GM23338 (cell line): Measurements from ENCODE around the gene ADGRE3. TPM values are rescaled to one million over a fixed set of nuclear protein-coding genes. Genes with fewer than 3 reads are reported as not detected.
A peak's percentile ranks its signal among the peaks of the same experiment; 100 is the strongest.

Source experiments
- ATAC-seq: fragments of 200-7000 bp; cut with Tn5 transposase; 3 replicates; pipeline ENCODE4 v1.9.1; 2020
- DNase-seq: peaks from one replicate; pipeline ENCODE4 v3.0.0-alpha.2; 2015; ENCODE audit warnings: low spot score
- H2AFZ ChIP-seq: fragments of 200-600 bp; sonication (generic); 2 replicates; pipeline ENCODE4 v1.8.0; 2016; ENCODE audit warnings: antibody characterized with exemption, mild to moderate bottlenecking, moderate library complexity
- H3F3A ChIP-seq: fragments of 200-600 bp; sonication (generic); replicated peaks from 2 replicates; pipeline ENCODE4 v1.8.0; 2017; ENCODE audit warnings: antibody characterized with exemption, mixed run types, low read depth
- H3K27ac ChIP-seq: fragments of 200-600 bp; sonication (generic); 2 replicates; pipeline ENCODE4 v1.6.1; 2016; ENCODE audit warnings: low read depth
- H3K27me3 ChIP-seq: fragments of 200-600 bp; sonication (generic); 2 replicates; pipeline ENCODE4 v1.8.0; 2016; ENCODE audit warnings: mild to moderate bottlenecking, mixed run types, moderate library complexity; ENCODE audit not compliant: insufficient read depth
- H3K36me3 ChIP-seq: fragments of 200-600 bp; sonication (generic); 2 replicates; pipeline ENCODE4 v1.8.0; 2016; ENCODE audit warnings: mild to moderate bottlenecking; ENCODE audit not compliant: insufficient read depth
- H3K4me1 ChIP-seq: fragments of 200-600 bp; sonication (generic); 2 replicates; pipeline ENCODE4 v1.8.0; 2016; ENCODE audit warnings: mild to moderate bottlenecking, moderate library complexity; ENCODE audit not compliant: insufficient read depth
- H3K4me2 ChIP-seq: fragments of 200-600 bp; sonication (generic); 2 replicates; pipeline ENCODE4 v1.7.1; 2017; ENCODE audit warnings: mixed run types
- H3K4me3 ChIP-seq: fragments of 200-600 bp; sonication (generic); 2 replicates; pipeline ENCODE4 v1.6.1; 2016; ENCODE audit warnings: mixed run types
- H3K79me2 ChIP-seq: fragments of 200-600 bp; sonication (generic); replicated peaks from 2 replicates; pipeline ENCODE4 v1.8.0; 2017; ENCODE audit warnings: mild to moderate bottlenecking; ENCODE audit not compliant: insufficient read depth
- H3K9me2 ChIP-seq: fragments of 200-600 bp; sonication (generic); 2 replicates; pipeline ENCODE4 v1.8.0; 2017; ENCODE audit not compliant: insufficient read depth
- H4K20me1 ChIP-seq: fragments of 200-600 bp; sonication (generic); replicated peaks from 2 replicates; pipeline ENCODE4 v1.8.0; 2017; ENCODE audit warnings: mild to moderate bottlenecking; ENCODE audit not compliant: insufficient read depth
- H3K27ac Mint-ChIP-seq: 2 replicates; pipeline ENCODE4 v1.8.0; 2020; ENCODE audit warnings: inconsistent platforms, mild to moderate bottlenecking, moderate library complexity, mixed read lengths
- H3K27me3 Mint-ChIP-seq: 3 replicates; pipeline ENCODE4 v1.8.0; 2022; ENCODE audit warnings: low read depth, mild to moderate bottlenecking, moderate library complexity, mixed read lengths, inconsistent platforms; ENCODE audit not compliant: insufficient read depth, poor library complexity
- H3K36me3 Mint-ChIP-seq: 3 replicates; pipeline ENCODE4 v1.8.0; 2021; ENCODE audit warnings: low read depth, mild to moderate bottlenecking, inconsistent platforms, moderate library complexity, mixed read lengths
- H3K4me1 Mint-ChIP-seq: 3 replicates; pipeline ENCODE4 v1.8.0; 2020; ENCODE audit warnings: mild to moderate bottlenecking, inconsistent platforms, mixed read lengths
- H3K4me3 Mint-ChIP-seq: 3 replicates; pipeline ENCODE4 v1.8.0; 2021; ENCODE audit warnings: moderate library complexity, mild to moderate bottlenecking, inconsistent platforms, mixed read lengths
- H3K9me3 Mint-ChIP-seq: 3 replicates; pipeline ENCODE4 v1.8.0; 2020; ENCODE audit warnings: moderate library complexity, mild to moderate bottlenecking, inconsistent platforms, mixed read lengths
- CREB1 ChIP-seq: fragments of 250-450 bp; sonication (Bioruptor Pico); IDR thresholded peaks from 2 replicates; pipeline ENCODE4 v1.5.0; 2020; ENCODE audit warnings: low read depth, mild to moderate bottlenecking, moderate library complexity
- EZH2 ChIP-seq: fragments of 200-600 bp; sonication (generic); IDR thresholded peaks from one replicate; pipeline ENCODE4 v1.8.0; 2017; ENCODE audit warnings: antibody characterized with exemption, mild to moderate bottlenecking, low read depth; ENCODE audit not compliant: unreplicated experiment
- NANOG ChIP-seq: IDR thresholded peaks from 2 replicates; pipeline ENCODE4 v1.6.1; 2016; ENCODE audit warnings: antibody characterized with exemption, borderline replicate concordance
- POLR2AphosphoS5 ChIP-seq: IDR thresholded peaks from 2 replicates; pipeline ENCODE4 v1.6.1; 2016; ENCODE audit warnings: antibody characterized with exemption, low read depth
- ZNF114 ChIP-seq: fragments of 250-450 bp; sonication (Bioruptor Pico); IDR thresholded peaks from 2 replicates; pipeline ENCODE4 v1.5.0; 2020; ENCODE audit warnings: mild to moderate bottlenecking, moderate library complexity
- ZNF331 ChIP-seq: fragments of 250-450 bp; sonication (Bioruptor Pico); IDR thresholded peaks from 2 replicates; pipeline ENCODE4 v1.5.0; 2020; ENCODE audit warnings: low read depth, mild to moderate bottlenecking, moderate library complexity
- polyA plus RNA-seq: library from polyadenylated mRNA; unstranded; fragments of >200 nt; fragmentation: Nextera tagmentation; extraction: Ambion mirVana; gene quantifications from 2 replicates; pipeline ENCODE4 v1.2.1, GENCODE V29; 2016
- total RNA-seq: library from RNA; depleted of rRNA; stranded (reverse); fragments of >200 nt; shearing (Covaris generic); gene quantifications from 2 replicates; pipeline ENCODE4 v1.2.3, GENCODE V29; 2014
- TF ChIP-seq, protein P1 (sequence below), 2 experiments: fragments of 200-600 bp in 1 of 2; sonication (generic) in 1 of 2; conservative IDR thresholded peaks; 2 replicates each; pipeline versions ENCODE4 v1.5.1 to v1.6.1; 2016 to 2017; ENCODE audit warnings: antibody characterized with exemption in 2 of 2, low read depth in 2 of 2, mild to moderate bottlenecking in 2 of 2, moderate library complexity in 1 of 2

The ADGRE3 gene
- total and polyA plus RNA-seq, 2 experiments from 2014 or later: not detected

- ATAC-seq: no peak
- no peak for TF ChIP-seq ZNF114 (CRISPR knock-in tag)
- Histone ChIP-seq H3K79me2 (no peaks in the 10 kb centered on the region), H3K27me3 (no peaks in the 10 kb centered on the region), H3K36me3 (no peaks in the 10 kb centered on the region), H3K4me1 (no peaks in the 10 kb centered on the region), H3F3A (no peaks in the 10 kb centered on the region), H2AFZ (no peak overlapping the region), H3K4me3 (no peak overlapping the region), H3K27ac (no peak overlapping the region), H3K9me2 (no peaks in the 10 kb centered on the region), H4K20me1 (no peaks in the 10 kb centered on the region), H3K4me2 (no peak overlapping the region)
- Mint-ChIP-seq H3K27ac (no peak overlapping the region), H3K36me3 (peaks cover 10% of the 10 kb centered on the region; the same call in 2 of the 3 replicates), H3K27me3 (no peaks in the 10 kb centered on the region), H3K4me3 (no peak overlapping the region), H3K9me3 (peaks cover 90% of the 10 kb centered on the region), H3K4me1 (no peaks in the 10 kb centered on the region)
- DNase-seq: no peak
Measured at GRCh38 chr19:14670408-14670807, 4.2 kb downstream of the ADGRE3 start.

GRCh38 chr19:14669940-14670339, 4.7 kb downstream of the ADGRE3 start:
- no peaks in the 10 kb centered on the region for H3K4me1 Mint-ChIP-seq
- H3K27ac ChIP-seq: no peak overlapping the region
- no peak overlapping the region for H3K4me3 Mint-ChIP-seq
- no peak overlapping the region for H2AFZ ChIP-seq
- ATAC-seq (no peak), DNase-seq (no peak)
- H3K4me1 ChIP-seq: no peaks in the 10 kb centered on the region
- no peak overlapping the region for H3K27ac Mint-ChIP-seq
- no peaks in the 10 kb centered on the region for H3K36me3 ChIP-seq
- no peak overlapping the region for H3K4me3 ChIP-seq
- TF ChIP-seq POLR2AphosphoS5 (no peak), ZNF331 (CRISPR knock-in tag) (peak; percentile 57; the same call in 1 of the 2 replicates)
- TF ChIP-seq, protein P1, sequence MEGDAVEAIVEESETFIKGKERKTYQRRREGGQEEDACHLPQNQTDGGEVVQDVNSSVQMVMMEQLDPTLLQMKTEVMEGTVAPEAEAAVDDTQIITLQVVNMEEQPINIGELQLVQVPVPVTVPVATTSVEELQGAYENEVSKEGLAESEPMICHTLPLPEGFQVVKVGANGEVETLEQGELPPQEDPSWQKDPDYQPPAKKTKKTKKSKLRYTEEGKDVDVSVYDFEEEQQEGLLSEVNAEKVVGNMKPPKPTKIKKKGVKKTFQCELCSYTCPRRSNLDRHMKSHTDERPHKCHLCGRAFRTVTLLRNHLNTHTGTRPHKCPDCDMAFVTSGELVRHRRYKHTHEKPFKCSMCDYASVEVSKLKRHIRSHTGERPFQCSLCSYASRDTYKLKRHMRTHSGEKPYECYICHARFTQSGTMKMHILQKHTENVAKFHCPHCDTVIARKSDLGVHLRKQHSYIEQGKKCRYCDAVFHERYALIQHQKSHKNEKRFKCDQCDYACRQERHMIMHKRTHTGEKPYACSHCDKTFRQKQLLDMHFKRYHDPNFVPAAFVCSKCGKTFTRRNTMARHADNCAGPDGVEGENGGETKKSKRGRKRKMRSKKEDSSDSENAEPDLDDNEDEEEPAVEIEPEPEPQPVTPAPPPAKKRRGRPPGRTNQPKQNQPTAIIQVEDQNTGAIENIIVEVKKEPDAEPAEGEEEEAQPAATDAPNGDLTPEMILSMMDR (conservative IDR thresholded peaks at IDR 0.05; ENCODE audit: low read depth in 2 of 2): no peak
- no peaks in the 10 kb centered on the region for H3K27me3 Mint-ChIP-seq
- no peaks in the 10 kb centered on the region for H3K9me2 ChIP-seq
- H3F3A ChIP-seq: no peaks in the 10 kb centered on the region
- H3K79me2 ChIP-seq: no peaks in the 10 kb centered on the region
- H3K36me3 Mint-ChIP-seq: peaks cover 10% of the 10 kb centered on the region; the same call in 2 of the 3 replicates
- H3K9me3 Mint-ChIP-seq: peaks cover 88% of the 10 kb centered on the region
- no peaks in the 10 kb centered on the region for H4K20me1 ChIP-seq
- H3K27me3 ChIP-seq: no peaks in the 10 kb centered on the region
- no peak overlapping the region for H3K4me2 ChIP-seq

- Mint-ChIP-seq H3K9me3 (peaks cover 81% of the 10 kb centered on the region), H3K4me3 (no peak overlapping the region), H3K27ac (no peak overlapping the region), H3K4me1 (no peaks in the 10 kb centered on the region), H3K36me3 (peaks cover 3% of the 10 kb centered on the region), H3K27me3 (no peaks in the 10 kb centered on the region)
- Histone ChIP-seq H2AFZ (peak overlapping the region; percentile 72; the same call in 1 of the 2 replicates), H3K27me3 (no peaks in the 10 kb centered on the region), H3K4me2 (no peak overlapping the region), H3K4me3 (no peak overlapping the region), H3K79me2 (no peaks in the 10 kb centered on the region), H4K20me1 (no peaks in the 10 kb centered on the region), H3F3A (no peaks in the 10 kb centered on the region), H3K4me1 (no peaks in the 10 kb centered on the region), H3K36me3 (no peaks in the 10 kb centered on the region), H3K27ac (no peak overlapping the region), H3K9me2 (no peaks in the 10 kb centered on the region)
- DNase-seq: peak; percentile 11
- no peak for ATAC-seq
- TF ChIP-seq EZH2: no peak
- TF ChIP-seq NANOG: no peak
- TF ChIP-seq ZNF331 (CRISPR knock-in tag): no peak
- no peak for TF ChIP-seq CREB1 (CRISPR knock-in tag)
Measured at GRCh38 chr19:14661372-14661924, 13.2 kb downstream of the ADGRE3 start.
